ENCODE results near the gene CAPN9.
"Not testable (repeated sequence)": the region's sequence is repeated elsewhere in the genome, so short reads cannot be mapped to it uniquely, and the experiment has no call there.

Gene CAPN9

DNA sequence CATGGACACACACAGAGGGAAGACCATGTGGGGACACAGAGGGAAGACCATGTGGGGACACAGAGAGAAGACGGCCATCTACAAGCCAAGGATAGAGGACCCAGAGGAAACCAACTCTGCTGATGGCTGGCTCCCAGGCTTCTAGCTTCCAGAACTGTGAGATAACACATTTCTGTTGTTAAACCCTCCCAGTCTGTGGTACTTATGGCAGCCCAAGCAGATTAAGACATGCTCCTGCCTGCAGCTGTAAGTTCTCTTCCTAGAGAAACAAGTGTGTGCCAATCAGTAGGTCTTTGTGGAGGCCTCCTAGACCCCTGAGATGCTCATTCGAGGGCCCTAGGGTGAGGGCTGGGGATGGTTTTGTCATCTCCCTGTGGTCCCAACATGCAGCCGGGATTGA, 35.9 kb upstream of the CAPN9 start:
- DNase-seq: no peak

DNA sequence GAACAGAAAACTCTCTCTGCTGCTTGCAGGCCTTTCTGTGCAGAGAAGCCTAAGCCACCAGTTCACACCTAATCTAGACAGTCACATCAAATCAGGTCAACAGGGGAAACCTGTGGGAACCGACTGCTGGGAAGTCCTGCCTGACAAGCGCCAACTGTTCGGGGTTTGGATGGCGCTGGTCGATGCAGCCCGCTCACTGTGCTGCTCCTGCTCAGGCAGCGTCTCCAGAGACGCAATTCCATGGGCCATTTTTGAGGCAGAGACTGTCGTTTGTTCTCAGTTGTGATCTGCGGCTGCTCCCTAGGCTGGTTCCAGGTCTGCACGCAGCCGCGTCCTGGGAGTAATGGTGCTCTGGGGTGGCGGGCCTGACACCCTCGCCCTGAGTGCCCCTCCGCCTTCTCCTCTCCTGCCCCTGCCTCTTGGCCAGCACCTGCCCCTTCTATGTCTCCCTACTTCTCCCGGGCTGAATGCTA, 34.7 kb upstream of the CAPN9 start:
- DNase-seq: no peak

DNA sequence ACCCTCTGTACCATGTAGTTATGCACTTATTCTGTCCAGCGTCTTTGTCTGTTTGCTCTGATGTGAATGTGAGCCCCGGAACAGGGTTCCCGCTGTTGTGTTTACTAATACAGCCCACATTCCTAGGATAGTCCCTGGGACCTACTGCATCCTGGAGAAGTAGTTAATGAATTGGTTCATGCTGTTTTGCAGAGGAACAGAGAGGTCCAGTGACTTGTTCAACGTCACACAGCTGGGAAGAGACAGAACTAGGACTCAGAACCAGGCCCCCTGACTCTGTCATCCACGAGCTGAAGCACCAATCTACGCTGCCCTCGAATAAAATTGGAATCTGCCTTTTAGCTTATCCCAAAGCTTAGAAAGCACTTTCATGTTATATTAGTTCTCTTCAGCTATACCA, 34.0 kb upstream of the CAPN9 start:
- DNase-seq: no peak

DNA sequence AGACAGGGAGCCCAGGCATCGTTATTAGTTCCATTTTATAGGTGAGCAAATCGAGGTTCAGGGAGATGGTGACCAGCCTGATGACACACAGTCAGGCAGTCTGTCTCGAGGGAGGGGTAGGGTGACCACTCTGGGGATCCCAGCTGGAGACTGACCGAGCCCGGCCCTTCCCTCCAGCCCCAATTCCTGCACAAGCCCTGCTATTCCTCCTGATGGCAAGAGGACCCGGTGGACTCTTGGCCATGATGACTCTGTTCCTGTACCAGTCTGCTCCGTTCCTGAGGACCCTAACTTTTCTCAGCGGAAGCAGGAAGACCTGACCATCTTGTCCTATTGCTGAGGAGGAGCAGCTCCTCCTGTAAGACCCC, 33.7 kb upstream of the CAPN9 start:
- DNase-seq: no peak

DNA sequence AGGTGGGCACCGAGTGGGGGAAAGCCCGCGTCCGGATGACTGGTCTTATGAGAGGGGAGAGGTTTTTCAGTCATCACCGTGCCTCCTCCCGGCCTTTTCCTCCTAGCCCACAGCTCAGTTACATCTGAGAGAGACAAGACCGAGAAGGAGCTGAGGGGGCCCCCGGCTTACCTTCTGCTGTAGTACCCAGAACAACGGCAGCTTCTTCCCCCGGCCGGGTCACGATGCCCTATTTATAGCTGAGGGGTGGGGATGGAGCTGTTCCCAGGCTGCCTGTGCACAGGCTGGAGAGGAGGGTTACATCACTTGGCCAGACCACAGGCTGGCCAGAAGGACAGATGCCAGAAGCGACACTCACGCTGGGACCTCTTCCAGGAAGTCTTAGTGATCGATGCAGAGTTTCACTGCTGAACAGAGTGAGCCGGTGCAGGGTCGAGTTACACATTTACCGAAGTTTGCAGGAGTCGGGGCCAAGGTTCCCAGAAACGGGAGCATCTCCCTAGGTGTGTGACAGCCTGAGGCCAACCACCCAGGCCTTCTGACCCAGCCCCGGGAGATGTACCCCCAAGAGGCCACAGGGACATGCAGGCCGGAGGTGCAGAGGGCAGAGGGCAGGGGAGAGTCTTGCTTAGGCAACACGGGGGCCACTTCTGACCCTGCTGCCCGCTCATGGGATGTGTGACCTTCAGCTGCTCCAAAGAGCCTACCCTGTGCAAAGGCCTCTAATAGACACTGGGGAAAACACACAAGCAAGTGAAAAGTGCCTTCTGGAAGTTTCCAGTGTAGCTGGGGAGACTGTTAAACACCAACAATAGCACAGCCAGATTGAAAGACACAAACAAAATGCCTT, 33.0 kb upstream of the CAPN9 start, which contains the start of gene AGT:
Gene AGT (minus strand): TSS at position 208 of the 850 bp plus-strand sequence. CDS start 3,299 bp downstream, outside the sequence.
- no peak for DNase-seq

DNA sequence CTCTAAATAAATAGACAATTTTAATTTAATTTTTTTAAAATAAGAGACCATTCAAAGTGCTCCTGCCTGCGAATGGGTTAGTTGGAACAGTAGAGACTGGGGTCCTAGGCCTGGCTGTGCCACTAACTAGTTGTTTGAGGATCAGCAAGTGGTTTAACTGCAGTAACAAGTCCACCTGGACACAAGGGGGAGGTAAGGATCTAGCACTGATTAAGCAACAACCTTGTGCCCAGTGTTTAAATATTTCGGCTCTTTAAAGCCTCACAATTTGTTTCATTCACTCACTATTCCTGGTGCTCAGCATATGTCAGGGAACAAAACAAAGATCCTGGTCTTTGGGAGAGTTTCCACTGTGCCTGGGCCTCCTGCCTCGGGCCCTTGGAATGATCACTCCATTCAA, 31.7 kb upstream of the CAPN9 start:
- DNase-seq: no peak

DNA sequence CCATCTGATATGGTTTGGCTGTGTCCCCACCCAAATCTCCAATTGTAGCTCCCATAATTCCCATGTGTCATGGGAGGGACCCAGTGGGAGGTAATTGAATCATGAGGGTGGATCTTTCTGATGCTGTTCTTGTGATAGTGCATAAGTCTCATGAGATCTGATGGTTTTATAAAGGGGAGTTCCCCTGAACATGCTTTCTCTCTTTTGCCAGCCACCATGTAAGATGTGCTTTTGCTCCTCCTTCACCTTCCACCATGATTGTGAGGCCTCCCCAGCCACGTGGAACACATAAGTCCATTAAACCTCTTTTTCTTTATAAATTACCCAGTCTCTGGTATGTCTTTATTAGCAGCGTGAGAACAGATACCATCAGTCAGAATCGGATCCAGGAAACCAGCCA, 30.7 kb upstream of the CAPN9 start:
- not testable (repeated sequence) for DNase-seq

DNA sequence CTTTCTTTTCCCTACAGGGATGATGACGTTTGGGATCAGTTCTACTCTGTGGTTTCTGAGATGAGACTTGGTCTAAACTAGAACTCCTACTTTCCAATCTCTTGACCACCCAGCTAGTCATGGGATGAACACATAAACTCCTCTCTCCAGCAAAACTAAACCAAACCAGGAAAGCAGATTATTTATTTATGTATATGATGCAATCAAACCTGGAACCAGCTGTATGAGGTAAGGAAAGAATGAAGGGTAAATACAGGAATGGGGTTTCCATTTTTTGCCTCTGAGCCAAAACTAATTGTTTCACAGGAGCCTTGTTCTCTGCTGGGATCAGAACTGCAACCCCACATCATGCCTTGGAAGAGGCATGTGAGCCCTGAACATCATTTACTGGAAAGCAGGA, 29.9 kb upstream of the CAPN9 start:
- no peak for DNase-seq

DNA sequence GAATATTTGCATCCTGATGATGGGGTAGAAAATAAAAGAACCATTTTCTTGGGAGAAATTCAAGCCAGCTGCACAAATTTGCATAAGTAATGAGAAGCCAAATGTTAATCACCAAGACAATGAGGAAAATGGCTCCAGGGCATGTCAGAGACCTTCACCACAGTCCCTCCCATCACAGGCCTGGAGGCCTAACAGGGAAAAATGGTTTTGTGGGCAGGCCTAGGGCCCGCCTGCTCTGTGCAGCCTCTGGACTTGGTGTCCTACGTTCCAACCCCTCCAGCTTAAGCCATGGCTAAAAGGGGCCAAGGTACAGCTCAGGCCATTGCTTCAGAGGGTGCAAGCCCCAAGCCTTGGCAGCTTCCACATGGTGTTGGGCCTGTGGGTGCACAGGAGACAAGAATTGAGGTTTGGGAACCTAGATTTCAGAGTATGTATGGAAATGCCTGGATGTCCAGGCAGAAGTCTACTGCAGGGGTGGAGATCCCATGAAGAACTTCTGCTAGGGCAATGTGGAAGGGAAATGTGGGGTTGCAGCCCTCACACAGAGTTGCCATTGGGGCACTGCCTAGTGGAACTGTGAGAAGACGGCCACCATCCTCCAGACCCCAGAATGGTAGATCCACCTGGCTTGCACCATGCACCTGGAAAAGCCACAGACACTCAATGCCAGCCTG, 25.2 kb upstream of the CAPN9 start:
- DNase-seq: not testable (repeated sequence)

DNA sequence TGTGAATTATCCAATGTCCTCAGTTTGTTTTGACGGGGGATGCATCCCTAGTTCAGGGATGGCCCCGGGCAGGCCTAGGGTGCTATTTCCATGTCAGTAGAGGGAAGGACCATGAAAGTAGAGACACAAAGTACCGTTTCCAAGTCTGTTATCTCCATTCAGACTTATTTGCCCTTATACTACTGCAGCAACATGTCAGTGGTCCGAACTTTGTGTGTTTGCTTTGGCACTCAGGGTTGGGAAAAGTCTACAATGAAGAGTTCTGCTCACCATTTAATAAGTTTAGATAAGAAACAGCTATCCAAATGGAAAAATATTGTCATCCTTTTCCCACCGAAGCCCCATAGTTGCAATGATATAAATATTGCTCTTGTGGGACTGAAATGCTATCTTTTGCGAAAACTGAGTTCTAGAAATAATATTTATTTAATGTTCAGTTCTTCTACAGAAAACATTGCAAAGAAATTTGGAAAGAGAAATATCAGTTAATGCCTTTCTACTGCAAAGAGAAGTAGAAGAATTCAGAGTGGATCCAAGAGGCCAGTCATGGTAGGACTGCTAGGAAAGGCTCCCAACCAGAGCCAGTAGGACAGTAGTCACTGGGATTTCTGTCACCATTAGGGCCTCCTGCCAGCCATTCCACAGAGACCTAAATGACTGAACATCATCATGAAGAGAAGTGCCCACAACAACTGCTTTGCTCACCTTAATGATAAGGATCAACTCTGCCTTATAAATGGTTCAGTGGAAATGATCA, 21.8 kb upstream of the CAPN9 start:
- no peak for DNase-seq

DNA sequence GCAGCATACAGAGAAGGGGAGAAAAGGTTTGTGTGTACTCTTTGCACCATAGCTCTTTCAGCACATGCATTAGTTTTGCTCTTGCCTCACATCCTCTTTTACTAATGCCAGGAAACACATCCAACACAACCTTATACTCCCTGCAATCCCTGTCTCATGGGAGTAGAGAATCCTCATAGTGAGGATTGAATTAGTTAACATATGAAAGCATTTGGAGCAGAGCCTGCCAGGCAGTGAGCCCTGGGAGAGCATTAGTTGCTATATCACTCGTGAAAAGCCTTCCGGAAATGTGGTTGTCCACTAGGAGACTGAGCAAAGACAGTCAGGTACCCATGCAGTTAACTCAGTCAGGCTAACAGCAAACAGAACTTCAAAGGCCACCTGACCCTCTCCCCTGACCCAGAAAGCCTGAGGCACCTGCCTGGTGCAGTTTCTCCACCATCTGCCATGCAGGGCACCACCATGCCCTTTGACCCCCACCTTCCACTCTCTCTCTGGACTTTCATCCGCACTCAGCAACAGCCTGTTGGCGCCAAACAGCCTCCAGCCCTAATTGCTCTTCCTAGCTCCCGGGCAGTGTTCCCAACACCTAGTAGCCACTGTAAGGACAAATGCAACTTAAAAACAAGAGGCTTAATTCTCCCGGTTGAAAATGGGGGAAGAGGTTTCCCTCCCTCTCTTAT, 18.3 kb upstream of the CAPN9 start:
- no peak for DNase-seq

DNA sequence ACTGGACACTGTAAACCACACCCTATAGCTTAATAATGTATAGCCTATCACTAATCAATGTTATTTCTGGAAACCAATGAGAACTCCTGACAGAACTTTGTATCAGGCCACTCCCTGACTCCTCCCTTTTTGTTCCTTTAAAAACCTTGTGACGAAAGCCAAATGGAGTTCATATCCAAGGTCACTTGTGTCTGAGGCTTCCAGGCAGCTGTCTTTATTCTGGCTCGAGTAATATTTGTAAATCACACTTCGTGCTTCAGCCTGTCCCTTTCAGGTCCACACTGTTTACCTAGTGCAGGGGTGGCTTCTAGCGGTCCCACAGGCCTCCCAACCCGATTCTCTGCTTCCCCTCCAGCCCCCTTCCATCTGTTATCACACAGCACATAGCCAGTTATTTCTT, 16.2 kb upstream of the CAPN9 start:
- no peak for DNase-seq

DNA sequence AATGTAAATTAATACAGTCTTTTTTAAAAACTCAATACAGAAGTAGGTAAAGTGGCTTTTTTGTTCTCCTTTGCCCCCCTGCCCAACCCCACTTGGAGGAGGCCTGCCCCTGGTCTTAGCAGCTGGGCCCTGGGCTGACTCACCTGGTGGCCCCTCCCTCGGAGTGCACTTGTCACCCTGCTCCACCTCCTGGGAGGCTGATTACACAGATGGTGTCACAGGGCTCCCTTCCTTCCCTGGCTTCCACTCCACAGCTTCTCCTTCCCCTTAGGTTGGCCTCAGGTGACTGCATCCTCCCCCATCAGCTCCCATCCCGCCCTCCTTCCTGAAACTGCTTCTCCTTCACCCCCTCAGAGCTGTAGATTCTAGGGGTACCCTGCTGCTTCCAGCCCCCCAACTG, 11.7 kb upstream of the CAPN9 start:
- no peak for DNase-seq

DNA sequence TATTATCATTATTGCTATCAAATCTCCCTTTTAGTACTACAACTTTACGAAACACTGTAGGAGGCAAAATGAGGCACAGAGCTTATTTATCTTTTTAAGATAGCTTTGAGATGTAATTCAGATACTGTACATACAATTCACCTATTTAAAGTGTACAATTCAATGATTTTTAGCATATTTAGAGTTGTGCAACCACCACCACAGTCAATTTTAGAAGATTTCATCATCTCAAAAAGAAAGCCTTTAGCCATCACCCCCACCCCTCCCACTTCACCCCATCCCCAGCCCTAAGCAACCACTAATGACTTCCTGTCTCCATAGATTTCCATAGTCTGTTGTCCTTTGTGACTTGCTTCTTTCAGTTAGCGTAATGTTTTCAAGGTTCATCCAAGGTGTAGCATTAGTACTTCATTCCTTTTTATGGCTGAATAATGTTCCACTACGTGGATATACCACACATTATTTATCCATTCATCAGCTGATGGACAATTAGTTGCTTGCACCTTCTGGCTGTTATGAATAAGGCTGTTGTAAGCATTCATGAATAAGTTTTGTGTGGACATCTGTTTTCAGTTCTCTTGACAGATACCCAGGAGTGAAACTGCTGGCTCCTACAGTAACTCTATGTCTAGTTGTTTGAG, 9.4 kb upstream of the CAPN9 start:
- no peak for DNase-seq

DNA sequence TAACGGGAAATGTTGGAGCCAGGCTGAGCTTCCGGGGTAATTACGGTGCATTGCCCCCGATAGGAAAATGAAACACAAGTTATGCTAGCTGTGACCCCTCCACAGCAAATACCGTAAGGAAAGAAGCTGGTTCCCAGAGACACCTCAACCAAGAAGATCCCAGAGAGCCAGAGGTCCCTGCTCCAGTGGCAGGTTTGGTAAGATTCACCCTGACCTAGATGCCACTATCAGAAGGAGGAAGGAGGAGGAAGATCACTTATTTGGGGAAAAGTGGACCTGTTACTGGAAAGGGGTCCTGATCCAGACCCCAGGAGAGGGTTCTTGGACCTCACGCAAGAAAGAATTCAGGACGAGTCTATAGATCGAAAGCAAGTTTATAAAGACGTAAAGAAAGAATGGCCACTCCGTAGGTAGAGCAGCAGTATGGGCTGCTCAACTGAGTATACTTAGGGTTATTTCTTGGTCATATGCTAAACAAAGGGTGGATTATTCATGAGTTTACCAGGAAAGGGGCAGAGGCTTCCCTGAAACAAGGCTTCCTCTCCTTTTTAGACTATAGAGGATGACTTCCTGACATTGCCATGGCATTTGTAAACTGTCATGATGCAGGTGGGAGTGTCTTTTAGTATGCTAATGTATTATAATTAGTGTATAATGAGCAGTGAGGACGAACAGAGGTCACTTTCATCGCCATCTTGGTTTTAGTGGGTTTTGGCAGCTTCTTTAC, 7.5 kb upstream of the CAPN9 start:
- no peak for DNase-seq

DNA sequence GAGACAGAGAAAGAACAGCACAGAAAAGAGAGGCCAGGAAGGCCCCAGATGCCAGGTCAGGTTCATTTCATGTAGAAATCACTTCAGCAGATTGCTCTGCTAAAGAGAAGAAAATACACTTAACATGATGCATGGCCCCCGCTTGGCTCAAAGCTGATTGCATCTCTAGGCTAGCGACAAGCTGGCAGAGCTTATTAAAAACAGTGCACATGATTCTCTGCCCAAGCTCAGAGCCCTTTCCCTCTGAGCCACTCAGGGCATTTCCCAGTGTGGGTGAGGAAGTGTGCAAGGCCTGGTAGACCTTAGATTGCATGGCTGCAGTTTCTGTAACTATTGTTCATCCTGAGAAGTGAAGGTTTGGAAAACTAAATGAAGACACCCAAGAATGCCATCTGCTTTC, 3.3 kb upstream of the CAPN9 start:
- DNase-seq: no peak

DNA sequence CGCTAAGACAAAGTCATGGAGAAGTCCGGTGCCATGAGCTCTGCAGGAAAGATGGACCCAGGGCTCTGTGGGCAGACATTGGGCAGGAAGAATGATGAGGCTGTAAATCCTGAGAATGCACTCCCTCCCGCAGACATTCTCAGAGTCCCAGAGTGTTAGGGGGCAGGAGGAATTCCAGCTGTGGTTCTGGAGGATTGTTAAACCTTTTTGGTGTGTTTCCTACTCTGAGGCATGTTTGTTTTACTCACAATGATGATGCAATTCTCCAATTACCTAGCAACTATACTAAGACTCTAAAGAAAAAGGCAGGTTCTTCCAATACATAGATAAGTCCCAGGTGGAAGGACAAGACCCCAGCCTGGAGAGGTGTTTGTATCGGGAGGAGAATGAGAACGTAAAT, 2.8 kb upstream of the CAPN9 start:
- no peak for DNase-seq

DNA sequence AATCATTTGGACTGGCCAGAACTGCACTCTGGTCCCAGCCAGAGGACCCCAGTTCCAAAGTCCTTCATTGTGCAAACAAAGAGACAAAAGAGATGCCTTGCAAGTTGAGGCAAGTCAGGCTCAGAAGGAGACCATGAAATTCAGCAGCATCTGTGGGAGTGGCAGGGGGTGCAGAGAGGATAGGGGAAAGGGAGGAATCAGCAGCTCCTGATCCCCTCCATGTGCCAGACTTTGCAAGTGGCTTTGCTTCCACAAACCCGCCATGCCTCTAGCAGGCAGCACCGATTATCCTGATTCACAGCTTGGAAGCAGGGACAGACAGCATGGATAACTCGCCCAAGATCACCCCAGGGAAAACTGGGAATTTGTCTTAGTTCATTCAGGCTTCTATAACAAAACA, 2.1 kb upstream of the CAPN9 start:
- no peak for DNase-seq

DNA sequence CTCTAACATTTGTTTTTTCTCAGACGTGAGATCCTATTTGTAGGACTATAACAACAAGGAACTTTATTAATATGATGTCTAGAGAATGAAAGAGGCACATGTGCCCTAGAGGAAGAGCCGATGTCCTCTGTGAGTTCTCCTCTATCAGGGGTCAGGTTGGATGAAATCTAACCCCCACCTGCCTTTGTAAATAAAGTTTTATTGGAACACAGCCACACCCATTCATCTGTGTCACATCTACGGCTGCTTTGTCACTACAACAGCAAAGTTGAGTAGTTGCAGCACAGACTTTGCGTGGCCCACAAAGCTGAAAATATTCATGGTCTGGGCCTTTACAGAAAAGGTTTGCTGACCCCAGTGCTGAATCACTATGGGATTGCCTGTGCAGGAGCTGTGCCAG, 571 bp upstream of the CAPN9 start:
- DNase-seq: no peak

DNA sequence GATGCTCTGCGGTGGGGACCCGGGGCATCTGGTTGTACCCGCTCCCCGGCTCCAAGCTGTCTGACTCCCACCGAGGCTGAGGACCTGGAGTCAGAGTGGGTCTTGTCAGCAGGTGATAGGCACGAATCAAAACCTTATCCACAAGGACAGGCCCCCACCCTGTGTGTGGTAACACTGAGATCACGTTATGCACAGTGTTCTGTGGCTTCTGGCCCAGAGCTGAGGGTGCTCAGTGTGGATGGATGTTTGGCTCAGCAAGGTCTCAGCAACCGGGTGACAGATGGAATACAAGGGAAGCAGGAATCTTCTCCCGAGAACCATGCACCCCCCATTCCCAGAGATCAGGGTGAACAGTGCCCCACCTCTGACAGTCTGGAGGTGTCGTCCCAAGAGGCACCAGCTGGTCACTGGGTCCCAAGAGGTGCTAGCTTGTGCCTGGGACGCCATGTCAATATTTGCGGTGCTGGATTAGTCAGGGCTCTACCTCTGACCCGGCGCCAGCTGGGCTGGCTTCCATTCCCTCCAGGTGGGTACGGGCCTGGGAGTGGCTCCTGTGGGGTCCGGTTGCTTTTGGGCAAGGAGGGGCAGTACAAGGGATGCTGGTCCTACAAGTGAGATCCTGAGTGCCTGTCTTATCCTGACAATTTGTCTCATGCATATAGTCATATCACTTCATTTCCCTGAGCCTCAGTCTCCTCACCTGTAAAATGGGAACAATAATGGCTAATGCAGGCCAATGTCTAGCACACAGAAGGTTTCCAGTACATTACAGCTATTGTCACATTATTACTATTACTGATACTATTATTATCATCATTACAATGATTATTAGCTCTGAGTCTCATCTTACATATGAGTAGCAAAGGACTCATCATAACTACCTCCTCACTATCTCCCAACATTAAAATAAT, 957 bp downstream of the CAPN9 start:
- no peak for DNase-seq

DNA sequence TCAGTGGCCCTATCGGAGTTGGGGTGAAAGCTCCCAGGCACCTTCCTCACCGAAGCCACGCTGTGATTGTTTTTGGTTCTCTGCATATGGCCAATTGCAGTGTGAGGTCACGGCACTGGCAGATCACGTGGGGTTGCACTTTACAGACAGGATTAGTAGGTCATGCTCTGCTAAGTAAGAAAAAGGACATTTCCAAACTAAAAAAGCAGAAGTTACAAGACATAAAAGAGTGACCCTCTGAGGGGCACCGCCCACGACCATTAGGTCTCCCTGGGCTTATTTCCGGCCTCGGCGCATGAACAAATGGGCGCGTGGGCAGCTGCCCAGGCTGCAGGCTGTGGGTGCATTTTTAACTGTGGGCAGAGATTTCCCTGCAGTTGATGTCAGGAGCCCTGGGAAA, 2.0 kb downstream of the CAPN9 start:
- DNase-seq: no peak

Data from activated naive CD4-positive, alpha-beta T cell treated with anti-CD3 and anti-CD28 coated beads, Interleukin-2, amount 50 U/mL, for 16 hours (primary cell).